WTC11 (cell line): Measurements from ENCODE around the gene NLRC5. TPM values are rescaled to one million over a fixed set of nuclear protein-coding genes. Genes with fewer than 3 reads are reported as not detected.

Experiments used
- ATAC-seq: fragments of 200-7000 bp; cut with Tn5 transposase; 2 replicates; pipeline ENCODE4 v1.10.0; 2021; ENCODE audit warnings: mild to moderate bottlenecking, moderate library complexity
- CTCF ChIA-PET: fragments of 300-600 bp; sonication (Branson Sonifier 250); formaldehyde crosslinking; loops from one replicate; lab custom pipeline; 2021; ENCODE audit warnings: antibody characterized with exemption; lab: Charles Lee
- POLR2A ChIA-PET: fragments of 350-600 bp; sonication (Branson Sonifier 250); formaldehyde crosslinking; loops from one replicate; lab custom pipeline; 2021; ENCODE audit warnings: antibody characterized with exemption; lab: Charles Lee
- DNase-seq: peaks from one replicate; pipeline ENCODE4 v3.0.0; 2021; ENCODE audit warnings: low spot score
- H3K27ac Mint-ChIP-seq: 2 replicates; pipeline ENCODE4 v1.8.0; 2021; ENCODE audit warnings: mixed read lengths
- H3K27me3 Mint-ChIP-seq: 2 replicates; pipeline ENCODE4 v1.8.0; 2021; ENCODE audit warnings: low read depth, mild to moderate bottlenecking, moderate library complexity, mixed read lengths
- H3K36me3 Mint-ChIP-seq: 2 replicates; pipeline ENCODE4 v1.8.0; 2021; ENCODE audit warnings: mixed read lengths
- H3K4me1 Mint-ChIP-seq: 2 replicates; pipeline ENCODE4 v1.8.0; 2022; ENCODE audit warnings: mixed read lengths
- H3K4me3 Mint-ChIP-seq: 2 replicates; pipeline ENCODE4 v1.8.0; 2021; ENCODE audit warnings: mild to moderate bottlenecking, moderate library complexity, mixed read lengths
- H3K9me3 Mint-ChIP-seq: 2 replicates; pipeline ENCODE4 v1.8.0; 2021; ENCODE audit warnings: mixed read lengths
- CREB1 ChIP-seq: sonication (generic); formaldehyde crosslinking; IDR thresholded peaks from 2 replicates; pipeline ENCODE4 v1.8.0; 2023; ENCODE audit warnings: mild to moderate bottlenecking, missing genetic modification reagents
- FOXJ3 ChIP-seq: sonication (generic); formaldehyde crosslinking; IDR thresholded peaks from 2 replicates; pipeline ENCODE4 v1.9.0; 2021; ENCODE audit warnings: missing genetic modification reagents, mild to moderate bottlenecking, borderline replicate concordance
- IRF2 ChIP-seq: sonication (generic); formaldehyde crosslinking; IDR thresholded peaks from 2 replicates; pipeline ENCODE4 v1.8.0; 2022; ENCODE audit warnings: low read depth, missing genetic modification reagents, borderline replicate concordance
- NR2C2 ChIP-seq: sonication (generic); formaldehyde crosslinking; IDR thresholded peaks from 2 replicates; pipeline ENCODE4 v1.8.0; 2022; ENCODE audit warnings: mild to moderate bottlenecking, missing genetic modification reagents
- ZNF232 ChIP-seq: sonication (generic); formaldehyde crosslinking; IDR thresholded peaks from 2 replicates; pipeline ENCODE4 v1.8.0; 2022; ENCODE audit warnings: mild to moderate bottlenecking, missing genetic modification reagents
- ZNF423 ChIP-seq: fragments of 250-450 bp; sonication (Bioruptor Pico); IDR thresholded peaks from 2 replicates; pipeline ENCODE4 v2.1.2; 2022; ENCODE audit warnings: mild to moderate bottlenecking, moderate library complexity
- total RNA-seq: library from RNA; stranded (reverse); gene quantifications from 3 replicates; pipeline ENCODE4 v1.2.3, GENCODE V29; 2021
- TF ChIP-seq, protein P1 (sequence below): sonication (generic); formaldehyde crosslinking; IDR thresholded peaks from 2 replicates; pipeline ENCODE4 v1.8.1; 2022; ENCODE audit warnings: low read depth, mild to moderate bottlenecking, moderate library complexity, missing genetic modification reagents, borderline replicate concordance
- TF ChIP-seq, protein P2 (sequence below): sonication (generic); formaldehyde crosslinking; IDR thresholded peaks from 2 replicates; pipeline ENCODE4 v1.8.0; 2022; ENCODE audit warnings: mild to moderate bottlenecking, missing genetic modification reagents
- TF ChIP-seq, protein P3 (sequence below): fragments of 250-450 bp; sonication (Bioruptor Pico); IDR thresholded peaks from 2 replicates; pipeline ENCODE4 v2.1.2; 2022; ENCODE audit warnings: mild to moderate bottlenecking, moderate library complexity
- TF ChIP-seq, protein P4 (sequence below): sonication (generic); formaldehyde crosslinking; IDR thresholded peaks from 2 replicates; pipeline ENCODE4 v1.8.0; 2022; ENCODE audit warnings: mild to moderate bottlenecking, missing genetic modification reagents
- TF ChIP-seq, protein P5 (sequence below): sonication (generic); formaldehyde crosslinking; IDR thresholded peaks from 2 replicates; pipeline ENCODE4 v1.8.1; 2022; ENCODE audit warnings: mild to moderate bottlenecking, missing genetic modification reagents, moderate library complexity, borderline replicate concordance
- TF ChIP-seq, protein P6 (sequence below): fragments of 250-450 bp; sonication (Bioruptor Pico); IDR thresholded peaks from 2 replicates; pipeline ENCODE4 v1.9.0; 2021; ENCODE audit warnings: mild to moderate bottlenecking, borderline replicate concordance
- TF ChIP-seq, protein P7 (sequence below): sonication (generic); formaldehyde crosslinking; IDR thresholded peaks from 2 replicates; pipeline ENCODE4 v1.8.0; 2023; ENCODE audit warnings: missing genetic modification reagents
- TF ChIP-seq, protein P8 (sequence below): fragments of 250-450 bp; sonication (Bioruptor Pico); IDR thresholded peaks from 2 replicates; pipeline ENCODE4 v1.9.0; 2021; ENCODE audit warnings: moderate library complexity, mild to moderate bottlenecking, inconsistent platforms, borderline replicate concordance

Gene NLRC5
- total RNA-seq, 1 experiment from 2014 or later: 2.8 TPM

DNA sequence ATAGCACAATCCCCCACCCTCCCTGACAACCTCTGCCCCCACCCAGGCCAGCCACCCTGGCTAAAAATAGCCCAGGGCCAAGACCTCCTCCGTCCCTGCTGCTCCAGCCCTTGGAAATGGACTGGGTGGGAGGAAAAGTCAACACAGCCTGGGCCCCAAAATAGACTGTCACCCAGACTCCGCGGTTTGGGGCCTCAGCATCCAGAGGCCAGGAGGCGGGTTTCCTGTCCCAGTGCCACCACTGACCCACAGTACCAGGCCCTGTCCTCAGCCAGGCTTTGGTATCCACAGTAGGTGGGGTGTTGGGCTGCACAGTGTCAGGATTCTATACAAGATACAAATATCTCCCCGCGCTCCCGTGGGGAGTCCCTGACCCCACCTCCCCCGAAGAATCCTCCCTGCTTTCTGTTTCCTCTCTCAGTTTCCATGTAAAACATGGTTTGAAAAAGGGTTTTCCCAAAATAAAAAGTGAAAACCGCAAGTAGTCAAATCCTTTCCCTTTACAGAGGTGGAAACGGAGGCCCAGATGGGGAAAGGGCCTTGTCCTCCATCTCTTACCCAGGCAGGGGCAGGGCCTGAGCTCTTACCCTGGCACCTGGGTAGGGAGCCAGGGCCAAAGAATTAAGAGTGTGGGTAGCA is 123.2 kb downstream of the NLRC5 start:
- H3K27ac Mint-ChIP-seq: no peak overlapping the region

DNA sequence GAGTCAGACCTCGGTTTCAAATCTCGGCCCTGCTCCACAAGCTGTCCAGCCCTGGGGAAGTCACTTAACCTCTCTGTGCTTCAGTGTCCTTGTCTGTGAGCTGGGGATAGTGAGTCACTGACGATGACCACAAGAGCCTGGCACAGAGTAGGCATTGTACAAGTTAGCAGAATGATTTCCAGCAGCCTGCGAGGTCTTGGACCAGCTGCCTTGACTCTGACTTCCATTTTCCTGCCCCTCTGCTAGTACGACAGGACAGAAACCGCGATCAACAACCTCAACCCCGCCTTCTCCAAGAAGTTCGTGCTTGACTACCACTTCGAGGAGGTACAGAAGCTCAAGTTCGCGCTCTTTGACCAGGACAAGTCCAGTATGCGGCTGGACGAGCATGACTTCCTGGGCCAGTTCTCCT is 123.7 kb downstream of the NLRC5 start:
- ChIA-PET CTCF (interaction anchor here (0.8 to 1.3 kb wide), 3 partner anchors 20 to 52 kb away, joined by 3 to 4 read pairs (median 4); no protein-coding TSS in a partner anchor), POLR2A (no interaction called here)
- TF ChIP-seq, protein P1, sequence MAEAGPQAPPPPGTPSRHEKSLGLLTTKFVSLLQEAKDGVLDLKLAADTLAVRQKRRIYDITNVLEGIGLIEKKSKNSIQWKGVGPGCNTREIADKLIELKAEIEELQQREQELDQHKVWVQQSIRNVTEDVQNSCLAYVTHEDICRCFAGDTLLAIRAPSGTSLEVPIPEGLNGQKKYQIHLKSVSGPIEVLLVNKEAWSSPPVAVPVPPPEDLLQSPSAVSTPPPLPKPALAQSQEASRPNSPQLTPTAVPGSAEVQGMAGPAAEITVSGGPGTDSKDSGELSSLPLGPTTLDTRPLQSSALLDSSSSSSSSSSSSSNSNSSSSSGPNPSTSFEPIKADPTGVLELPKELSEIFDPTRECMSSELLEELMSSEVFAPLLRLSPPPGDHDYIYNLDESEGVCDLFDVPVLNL (CRISPR knock-in tag): no peak
- TF ChIP-seq, protein P2, sequence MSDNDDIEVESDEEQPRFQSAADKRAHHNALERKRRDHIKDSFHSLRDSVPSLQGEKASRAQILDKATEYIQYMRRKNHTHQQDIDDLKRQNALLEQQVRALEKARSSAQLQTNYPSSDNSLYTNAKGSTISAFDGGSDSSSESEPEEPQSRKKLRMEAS (CRISPR knock-in tag): no peak
- TF ChIP-seq, protein P3, sequence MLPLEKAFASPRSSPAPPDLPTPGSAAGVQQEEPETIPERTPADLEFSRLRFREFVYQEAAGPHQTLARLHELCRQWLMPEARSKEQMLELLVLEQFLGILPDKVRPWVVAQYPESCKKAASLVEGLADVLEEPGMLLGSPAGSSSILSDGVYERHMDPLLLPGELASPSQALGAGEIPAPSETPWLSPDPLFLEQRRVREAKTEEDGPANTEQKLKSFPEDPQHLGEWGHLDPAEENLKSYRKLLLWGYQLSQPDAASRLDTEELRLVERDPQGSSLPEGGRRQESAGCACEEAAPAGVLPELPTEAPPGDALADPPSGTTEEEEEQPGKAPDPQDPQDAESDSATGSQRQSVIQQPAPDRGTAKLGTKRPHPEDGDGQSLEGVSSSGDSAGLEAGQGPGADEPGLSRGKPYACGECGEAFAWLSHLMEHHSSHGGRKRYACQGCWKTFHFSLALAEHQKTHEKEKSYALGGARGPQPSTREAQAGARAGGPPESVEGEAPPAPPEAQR (CRISPR knock-in tag): no peak
- Mint-ChIP-seq H3K4me3 (no peak overlapping the region), H3K9me3 (no peaks in the 10 kb centered on the region), H3K27ac (no peak overlapping the region), H3K27me3 (no peaks in the 10 kb centered on the region), H3K36me3 (no peaks in the 10 kb centered on the region), H3K4me1 (peaks cover 8% of the 10 kb centered on the region)
- DNase-seq (no peak), ATAC-seq (no peak)

More for the DNA sequence above, 123.2 kb downstream of the NLRC5 start:
- ATAC-seq: no peak
- Mint-ChIP-seq H3K36me3 (no peaks in the 10 kb centered on the region), H3K9me3 (no peaks in the 10 kb centered on the region), H3K27me3 (no peaks in the 10 kb centered on the region), H3K4me1 (peaks cover 9% of the 10 kb centered on the region), H3K4me3 (no peak overlapping the region)
- POLR2A ChIA-PET: no interaction called here
- TF ChIP-seq, protein P4, sequence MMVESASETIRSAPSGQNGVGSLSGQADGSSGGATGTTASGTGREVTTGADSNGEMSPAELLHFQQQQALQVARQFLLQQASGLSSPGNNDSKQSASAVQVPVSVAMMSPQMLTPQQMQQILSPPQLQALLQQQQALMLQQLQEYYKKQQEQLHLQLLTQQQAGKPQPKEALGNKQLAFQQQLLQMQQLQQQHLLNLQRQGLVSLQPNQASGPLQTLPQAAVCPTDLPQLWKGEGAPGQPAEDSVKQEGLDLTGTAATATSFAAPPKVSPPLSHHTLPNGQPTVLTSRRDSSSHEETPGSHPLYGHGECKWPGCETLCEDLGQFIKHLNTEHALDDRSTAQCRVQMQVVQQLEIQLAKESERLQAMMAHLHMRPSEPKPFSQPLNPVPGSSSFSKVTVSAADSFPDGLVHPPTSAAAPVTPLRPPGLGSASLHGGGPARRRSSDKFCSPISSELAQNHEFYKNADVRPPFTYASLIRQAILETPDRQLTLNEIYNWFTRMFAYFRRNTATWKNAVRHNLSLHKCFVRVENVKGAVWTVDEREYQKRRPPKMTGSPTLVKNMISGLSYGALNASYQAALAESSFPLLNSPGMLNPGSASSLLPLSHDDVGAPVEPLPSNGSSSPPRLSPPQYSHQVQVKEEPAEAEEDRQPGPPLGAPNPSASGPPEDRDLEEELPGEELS (CRISPR knock-in tag): no peak
- TF ChIP-seq, all 79 proteins: peak for 0
- CTCF ChIA-PET: no interaction called here
- DNase-seq: no peak

DNA sequence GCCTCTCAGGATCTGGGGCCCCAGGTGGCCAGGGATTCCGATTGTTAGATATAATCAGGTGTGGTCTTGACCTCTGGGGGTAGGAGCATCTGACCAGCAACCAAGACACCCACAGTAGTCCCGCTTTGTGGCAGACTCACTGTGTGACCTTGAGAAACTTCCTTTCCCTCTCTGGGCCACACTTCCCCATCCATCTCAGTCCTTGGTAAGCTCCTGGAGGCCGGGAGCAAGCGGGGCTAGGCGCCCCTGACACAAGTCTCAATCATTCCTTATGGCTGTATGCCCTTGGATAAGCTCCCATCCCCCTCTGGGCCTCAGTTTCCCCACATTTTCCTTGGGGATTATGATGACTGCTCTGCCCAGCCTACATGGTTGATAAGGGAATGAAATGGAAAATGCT is 124.3 kb downstream of the NLRC5 start:
- POLR2A ChIA-PET: no interaction called here
- Mint-ChIP-seq H3K4me3 (no peak overlapping the region), H3K9me3 (no peaks in the 10 kb centered on the region), H3K27ac (no peak overlapping the region), H3K4me1 (peaks cover 8% of the 10 kb centered on the region), H3K36me3 (no peaks in the 10 kb centered on the region), H3K27me3 (no peaks in the 10 kb centered on the region)
- CTCF ChIA-PET: interaction anchor here (0.8 to 1.3 kb wide), 3 partner anchors 20 to 53 kb away, joined by 3 to 4 read pairs (median 4); no protein-coding TSS in a partner anchor
- DNase-seq: no peak
- ATAC-seq: no peak
- no peak for TF ChIP-seq IRF2 (CRISPR knock-in tag)
- no peak for TF ChIP-seq ZNF423 (CRISPR knock-in tag)
- TF ChIP-seq, protein P5, sequence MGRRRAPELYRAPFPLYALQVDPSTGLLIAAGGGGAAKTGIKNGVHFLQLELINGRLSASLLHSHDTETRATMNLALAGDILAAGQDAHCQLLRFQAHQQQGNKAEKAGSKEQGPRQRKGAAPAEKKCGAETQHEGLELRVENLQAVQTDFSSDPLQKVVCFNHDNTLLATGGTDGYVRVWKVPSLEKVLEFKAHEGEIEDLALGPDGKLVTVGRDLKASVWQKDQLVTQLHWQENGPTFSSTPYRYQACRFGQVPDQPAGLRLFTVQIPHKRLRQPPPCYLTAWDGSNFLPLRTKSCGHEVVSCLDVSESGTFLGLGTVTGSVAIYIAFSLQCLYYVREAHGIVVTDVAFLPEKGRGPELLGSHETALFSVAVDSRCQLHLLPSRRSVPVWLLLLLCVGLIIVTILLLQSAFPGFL: no peak
- no peak for TF ChIP-seq FOXJ3 (CRISPR knock-in tag)
- TF ChIP-seq, protein P6, sequence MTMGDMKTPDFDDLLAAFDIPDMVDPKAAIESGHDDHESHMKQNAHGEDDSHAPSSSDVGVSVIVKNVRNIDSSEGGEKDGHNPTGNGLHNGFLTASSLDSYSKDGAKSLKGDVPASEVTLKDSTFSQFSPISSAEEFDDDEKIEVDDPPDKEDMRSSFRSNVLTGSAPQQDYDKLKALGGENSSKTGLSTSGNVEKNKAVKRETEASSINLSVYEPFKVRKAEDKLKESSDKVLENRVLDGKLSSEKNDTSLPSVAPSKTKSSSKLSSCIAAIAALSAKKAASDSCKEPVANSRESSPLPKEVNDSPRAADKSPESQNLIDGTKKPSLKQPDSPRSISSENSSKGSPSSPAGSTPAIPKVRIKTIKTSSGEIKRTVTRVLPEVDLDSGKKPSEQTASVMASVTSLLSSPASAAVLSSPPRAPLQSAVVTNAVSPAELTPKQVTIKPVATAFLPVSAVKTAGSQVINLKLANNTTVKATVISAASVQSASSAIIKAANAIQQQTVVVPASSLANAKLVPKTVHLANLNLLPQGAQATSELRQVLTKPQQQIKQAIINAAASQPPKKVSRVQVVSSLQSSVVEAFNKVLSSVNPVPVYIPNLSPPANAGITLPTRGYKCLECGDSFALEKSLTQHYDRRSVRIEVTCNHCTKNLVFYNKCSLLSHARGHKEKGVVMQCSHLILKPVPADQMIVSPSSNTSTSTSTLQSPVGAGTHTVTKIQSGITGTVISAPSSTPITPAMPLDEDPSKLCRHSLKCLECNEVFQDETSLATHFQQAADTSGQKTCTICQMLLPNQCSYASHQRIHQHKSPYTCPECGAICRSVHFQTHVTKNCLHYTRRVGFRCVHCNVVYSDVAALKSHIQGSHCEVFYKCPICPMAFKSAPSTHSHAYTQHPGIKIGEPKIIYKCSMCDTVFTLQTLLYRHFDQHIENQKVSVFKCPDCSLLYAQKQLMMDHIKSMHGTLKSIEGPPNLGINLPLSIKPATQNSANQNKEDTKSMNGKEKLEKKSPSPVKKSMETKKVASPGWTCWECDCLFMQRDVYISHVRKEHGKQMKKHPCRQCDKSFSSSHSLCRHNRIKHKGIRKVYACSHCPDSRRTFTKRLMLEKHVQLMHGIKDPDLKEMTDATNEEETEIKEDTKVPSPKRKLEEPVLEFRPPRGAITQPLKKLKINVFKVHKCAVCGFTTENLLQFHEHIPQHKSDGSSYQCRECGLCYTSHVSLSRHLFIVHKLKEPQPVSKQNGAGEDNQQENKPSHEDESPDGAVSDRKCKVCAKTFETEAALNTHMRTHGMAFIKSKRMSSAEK (CRISPR knock-in tag): no peak
- TF ChIP-seq CREB1 (CRISPR knock-in tag): no peak
- TF ChIP-seq, protein P7, sequence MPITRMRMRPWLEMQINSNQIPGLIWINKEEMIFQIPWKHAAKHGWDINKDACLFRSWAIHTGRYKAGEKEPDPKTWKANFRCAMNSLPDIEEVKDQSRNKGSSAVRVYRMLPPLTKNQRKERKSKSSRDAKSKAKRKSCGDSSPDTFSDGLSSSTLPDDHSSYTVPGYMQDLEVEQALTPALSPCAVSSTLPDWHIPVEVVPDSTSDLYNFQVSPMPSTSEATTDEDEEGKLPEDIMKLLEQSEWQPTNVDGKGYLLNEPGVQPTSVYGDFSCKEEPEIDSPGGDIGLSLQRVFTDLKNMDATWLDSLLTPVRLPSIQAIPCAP: no peak
- no peak for TF ChIP-seq NR2C2 (CRISPR knock-in tag)
- TF ChIP-seq, protein P8, sequence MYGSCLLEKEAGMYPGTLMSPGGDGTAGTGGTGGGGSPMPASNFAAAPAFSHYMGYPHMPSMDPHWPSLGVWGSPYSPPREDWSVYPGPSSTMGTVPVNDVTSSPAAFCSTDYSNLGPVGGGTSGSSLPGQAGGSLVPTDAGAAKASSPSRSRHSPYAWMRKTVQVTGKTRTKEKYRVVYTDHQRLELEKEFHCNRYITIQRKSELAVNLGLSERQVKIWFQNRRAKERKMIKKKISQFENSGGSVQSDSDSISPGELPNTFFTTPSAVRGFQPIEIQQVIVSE (CRISPR knock-in tag): no peak
- TF ChIP-seq, protein P3 (CRISPR knock-in tag): no peak
- no peak for TF ChIP-seq ZNF232 (CRISPR knock-in tag)
